ENCODE results near the gene CDCP2. TPM values are rescaled to one million over a fixed set of nuclear protein-coding genes. Genes with fewer than 3 reads are reported as not detected.

The CDCP2 gene
- total RNA-seq, 1 donor from 2014 or later = not detected

- H3K27ac ChIP-seq (ENCODE audit: low read depth, low read length) = no peak overlapping the region
- no peaks in the 10 kb centered on the region for H3K4me1 ChIP-seq (ENCODE audit: control insufficient read depth in 3 of 3, insufficient read depth in 3 of 3, low read length in 3 of 3)
- no peak overlapping the region for H3K9ac ChIP-seq (ENCODE audit: low read depth in 1 of 3, low read length in 3 of 3)
- no peaks in the 10 kb centered on the region for H3K27me3 ChIP-seq (ENCODE audit: control insufficient read depth in 3 of 3, insufficient read depth in 3 of 3, low read length in 3 of 3)
- no peak overlapping the region for H3K4me3 ChIP-seq (ENCODE audit: low read length in 3 of 3)
- H3K36me3 ChIP-seq (ENCODE audit: control insufficient read depth in 3 of 3, insufficient read depth in 3 of 3, low read length in 3 of 3) = peaks cover 9 to 24% (median 12%) of the 10 kb centered on the region in 3 donors
- H3K9me3 ChIP-seq (ENCODE audit: control insufficient read depth in 3 of 3, low read length in 3 of 3) = no peaks in the 10 kb centered on the region
These were observed 28.0 kb upstream of the CDCP2 start for GRCh38 chr1:54180701-54181360.

GRCh38 chr1:54178296-54179070 lies 25.7 kb upstream of the CDCP2 start:
- no peak overlapping the region for H3K27ac ChIP-seq (ENCODE audit: low read depth, low read length)
- no peaks in the 10 kb centered on the region for H3K9me3 ChIP-seq (ENCODE audit: control insufficient read depth in 3 of 3, low read length in 3 of 3)
- peaks cover 4 to 6% (median 6%) of the 10 kb centered on the region in 3 donors for H3K4me1 ChIP-seq (ENCODE audit: control insufficient read depth in 3 of 3, insufficient read depth in 3 of 3, low read length in 3 of 3)
- no peak overlapping the region for H3K9ac ChIP-seq (ENCODE audit: low read depth in 1 of 3, low read length in 3 of 3)
- H3K4me3 ChIP-seq (ENCODE audit: low read length in 3 of 3) = no peak overlapping the region
- H3K36me3 ChIP-seq (ENCODE audit: control insufficient read depth in 3 of 3, insufficient read depth in 3 of 3, low read length in 3 of 3) = peaks cover 6 to 33% (median 15%) of the 10 kb centered on the region in 3 donors
- no peaks in the 10 kb centered on the region for H3K27me3 ChIP-seq (ENCODE audit: control insufficient read depth in 3 of 3, insufficient read depth in 3 of 3, low read length in 3 of 3)

GRCh38 chr1:54177726-54178125 lies 24.9 kb upstream of the CDCP2 start:
- Histone ChIP-seq H3K4me1 (ENCODE audit: control insufficient read depth in 3 of 3, insufficient read depth in 3 of 3, low read length in 3 of 3) (peaks cover 4 to 11% (median 6%) of the 10 kb centered on the region in 3 donors), H3K27ac (ENCODE audit: low read depth, low read length) (no peak overlapping the region), H3K4me3 (ENCODE audit: low read length in 3 of 3) (no peak overlapping the region), H3K9ac (ENCODE audit: low read depth in 1 of 3, low read length in 3 of 3) (no peak overlapping the region), H3K36me3 (ENCODE audit: control insufficient read depth in 3 of 3, insufficient read depth in 3 of 3, low read length in 3 of 3) (peaks cover 6 to 33% (median 15%) of the 10 kb centered on the region in 3 donors), H3K27me3 (ENCODE audit: control insufficient read depth in 3 of 3, insufficient read depth in 3 of 3, low read length in 3 of 3) (no peaks in the 10 kb centered on the region), H3K9me3 (ENCODE audit: control insufficient read depth in 3 of 3, low read length in 3 of 3) (no peaks in the 10 kb centered on the region)

- Histone ChIP-seq H3K9ac (ENCODE audit: low read depth in 1 of 3, low read length in 3 of 3) (no peak overlapping the region), H3K27me3 (ENCODE audit: control insufficient read depth in 3 of 3, insufficient read depth in 3 of 3, low read length in 3 of 3) (no peaks in the 10 kb centered on the region), H3K9me3 (ENCODE audit: control insufficient read depth in 3 of 3, low read length in 3 of 3) (no peaks in the 10 kb centered on the region), H3K4me3 (ENCODE audit: low read length in 3 of 3) (no peak overlapping the region), H3K4me1 (ENCODE audit: control insufficient read depth in 3 of 3, insufficient read depth in 3 of 3, low read length in 3 of 3) (peaks cover 4 to 11% (median 6%) of the 10 kb centered on the region in 3 donors), H3K27ac (ENCODE audit: low read depth, low read length) (no peak overlapping the region), H3K36me3 (ENCODE audit: control insufficient read depth in 3 of 3, insufficient read depth in 3 of 3, low read length in 3 of 3) (peaks cover 6 to 34% (median 15%) of the 10 kb centered on the region in 3 donors)
These were observed 24.0 kb upstream of the CDCP2 start for GRCh38 chr1:54176621-54177327.

- Histone ChIP-seq H3K27ac (ENCODE audit: low read depth, low read length) (no peak overlapping the region), H3K36me3 (ENCODE audit: control insufficient read depth in 3 of 3, insufficient read depth in 3 of 3, low read length in 3 of 3) (peaks cover 2 to 29% (median 19%) of the 10 kb centered on the region in 3 donors)
These were observed 21.3 kb upstream of the CDCP2 start for GRCh38 chr1:54174106-54174505.

GRCh38 chr1:54173681-54174080 lies 20.9 kb upstream of the CDCP2 start:
- H3K27ac ChIP-seq (ENCODE audit: low read depth, low read length) = no peak overlapping the region
- no peak overlapping the region for H3K4me3 ChIP-seq (ENCODE audit: low read length in 3 of 3)
- peaks cover 2 to 26% (median 17%) of the 10 kb centered on the region in 3 donors for H3K36me3 ChIP-seq (ENCODE audit: control insufficient read depth in 3 of 3, insufficient read depth in 3 of 3, low read length in 3 of 3)
- H3K9ac ChIP-seq (ENCODE audit: low read depth in 1 of 3, low read length in 3 of 3) = no peak overlapping the region
- no peaks in the 10 kb centered on the region for H3K27me3 ChIP-seq (ENCODE audit: control insufficient read depth in 3 of 3, insufficient read depth in 3 of 3, low read length in 3 of 3)
- no peaks in the 10 kb centered on the region for H3K9me3 ChIP-seq (ENCODE audit: control insufficient read depth in 3 of 3, low read length in 3 of 3)
- peaks cover 4 to 11% (median 6%) of the 10 kb centered on the region in 3 donors for H3K4me1 ChIP-seq (ENCODE audit: control insufficient read depth in 3 of 3, insufficient read depth in 3 of 3, low read length in 3 of 3)

More at GRCh38 chr1:54174106-54174505, 21.3 kb upstream of the CDCP2 start:
- Histone ChIP-seq H3K4me3 (ENCODE audit: low read length in 3 of 3) (no peak overlapping the region), H3K9me3 (ENCODE audit: control insufficient read depth in 3 of 3, low read length in 3 of 3) (no peaks in the 10 kb centered on the region), H3K9ac (ENCODE audit: low read depth in 1 of 3, low read length in 3 of 3) (peak overlapping the region in 1 of 3 donors; percentile 20), H3K27me3 (ENCODE audit: control insufficient read depth in 3 of 3, insufficient read depth in 3 of 3, low read length in 3 of 3) (no peaks in the 10 kb centered on the region), H3K4me1 (ENCODE audit: control insufficient read depth in 3 of 3, insufficient read depth in 3 of 3, low read length in 3 of 3) (peaks cover 4 to 11% (median 6%) of the 10 kb centered on the region in 3 donors)

GRCh38 chr1:54172614-54173599 lies 20.1 kb upstream of the CDCP2 start:
- Histone ChIP-seq H3K9me3 (ENCODE audit: control insufficient read depth in 3 of 3, low read length in 3 of 3) (no peaks in the 10 kb centered on the region), H3K27ac (ENCODE audit: low read depth, low read length) (no peak overlapping the region), H3K27me3 (ENCODE audit: control insufficient read depth in 3 of 3, insufficient read depth in 3 of 3, low read length in 3 of 3) (no peaks in the 10 kb centered on the region), H3K4me1 (ENCODE audit: control insufficient read depth in 3 of 3, insufficient read depth in 3 of 3, low read length in 3 of 3) (peaks cover 4 to 11% (median 6%) of the 10 kb centered on the region in 3 donors), H3K4me3 (ENCODE audit: low read length in 3 of 3) (no peak overlapping the region), H3K36me3 (ENCODE audit: control insufficient read depth in 3 of 3, insufficient read depth in 3 of 3, low read length in 3 of 3) (peaks cover 2 to 21% (median 14%) of the 10 kb centered on the region in 3 donors), H3K9ac (ENCODE audit: low read depth in 1 of 3, low read length in 3 of 3) (peak overlapping the region in 1 of 3 donors; percentile 43)

- H3K27ac ChIP-seq (ENCODE audit: low read depth, low read length) = no peak overlapping the region
- no peaks in the 10 kb centered on the region for H3K9me3 ChIP-seq (ENCODE audit: control insufficient read depth in 3 of 3, low read length in 3 of 3)
- no peak overlapping the region for H3K9ac ChIP-seq (ENCODE audit: low read depth in 1 of 3, low read length in 3 of 3)
- peaks cover 2 to 17% (median 11%) of the 10 kb centered on the region in 3 donors for H3K36me3 ChIP-seq (ENCODE audit: control insufficient read depth in 3 of 3, insufficient read depth in 3 of 3, low read length in 3 of 3)
- H3K4me1 ChIP-seq (ENCODE audit: control insufficient read depth in 3 of 3, insufficient read depth in 3 of 3, low read length in 3 of 3) = peaks cover 4 to 11% (median 6%) of the 10 kb centered on the region in 3 donors
- no peaks in the 10 kb centered on the region for H3K27me3 ChIP-seq (ENCODE audit: control insufficient read depth in 3 of 3, insufficient read depth in 3 of 3, low read length in 3 of 3)
- no peak overlapping the region for H3K4me3 ChIP-seq (ENCODE audit: low read length in 3 of 3)
These were observed 18.8 kb upstream of the CDCP2 start for GRCh38 chr1:54171606-54172005.

GRCh38 chr1:54171016-54171415 lies 18.2 kb upstream of the CDCP2 start:
- no peaks in the 10 kb centered on the region for H3K9me3 ChIP-seq (ENCODE audit: control insufficient read depth in 3 of 3, low read length in 3 of 3)
- H3K36me3 ChIP-seq (ENCODE audit: control insufficient read depth in 3 of 3, insufficient read depth in 3 of 3, low read length in 3 of 3) = peaks cover 2 to 15% (median 11%) of the 10 kb centered on the region in 3 donors
- H3K27ac ChIP-seq (ENCODE audit: low read depth, low read length) = no peak overlapping the region
- H3K4me1 ChIP-seq (ENCODE audit: control insufficient read depth in 3 of 3, insufficient read depth in 3 of 3, low read length in 3 of 3) = peaks cover 4 to 11% (median 6%) of the 10 kb centered on the region in 3 donors
- no peak overlapping the region for H3K4me3 ChIP-seq (ENCODE audit: low read length in 3 of 3)
- H3K9ac ChIP-seq (ENCODE audit: low read depth in 1 of 3, low read length in 3 of 3) = no peak overlapping the region
- H3K27me3 ChIP-seq (ENCODE audit: control insufficient read depth in 3 of 3, insufficient read depth in 3 of 3, low read length in 3 of 3) = no peaks in the 10 kb centered on the region
